Esophagus muscularis mucosa (tissue), 4 donors: ENCODE measurements around the gene TNFSF8. TPM values are rescaled to one million over a fixed set of nuclear protein-coding genes. Genes with fewer than 3 reads are reported as not detected.

ENCODE experiments used
- DNase-seq: peaks from one replicate; pipeline ENCODE4 v3.0.0-alpha.2; 2017; ENCODE audit errors: extremely low spot score
- H3K27ac ChIP-seq, 4 donors: fragments of 200-600 bp; sonication (generic); replicated peaks in 1 of 4; 1 replicate in 3 of 4; 2 replicates in 1 of 4; pipeline ENCODE4 v1.5.1; 2016 to 2019; ENCODE audit warnings: mild to moderate bottlenecking in 1 of 4
- H3K27me3 ChIP-seq, 4 donors: fragments of 200-600 bp; sonication (generic); one replicate each; pipeline versions ENCODE4 v1.5.1 to v1.6.0; 2016 to 2019
- H3K36me3 ChIP-seq, 4 donors: fragments of 200-600 bp; sonication (generic); one replicate each; pipeline ENCODE4 v1.5.1; 2016 to 2019
- H3K4me1 ChIP-seq, 4 donors: fragments of 200-600 bp; sonication (generic); one replicate each; pipeline ENCODE4 v1.5.1; 2016 to 2019
- H3K4me3 ChIP-seq, 4 donors: fragments of 200-600 bp; sonication (generic); 1 replicate in 2 of 4; 2 replicates in 2 of 4; pipeline ENCODE4 v1.5.1; 2016 to 2019; ENCODE audit warnings: mild to moderate bottlenecking in 4 of 4, moderate library complexity in 1 of 4
- H3K9me3 ChIP-seq, 4 donors: fragments of 200-600 bp; sonication (generic); 1 replicate in 3 of 4; 2 replicates in 1 of 4; pipeline ENCODE4 v1.5.1; 2016 to 2019
- EP300 ChIP-seq: sonication (generic); formaldehyde crosslinking; IDR thresholded peaks from one replicate; pipeline ENCODE4 v1.6.1; 2017; ENCODE audit warnings: antibody characterized with exemption
- POLR2A ChIP-seq: fragments of 450-650 bp; IDR thresholded peaks from one replicate; pipeline ENCODE4 v1.6.1; 2017; ENCODE audit warnings: antibody characterized with exemption, moderate library complexity, mild to moderate bottlenecking, low read depth
- POLR2AphosphoS5 ChIP-seq, 2 donors: sonication (generic); formaldehyde crosslinking; IDR thresholded peaks; one replicate each; pipeline ENCODE4 v1.6.1; 2017; ENCODE audit warnings: antibody characterized with exemption in 2 of 2
- WGBS: methylation state at CpG from one replicate; pipeline ENCODE4 v1.1.5; 2018; 5-methylcytosine and 5-hydroxymethylcytosine counted together
- intact Hi-C: fragments of 100-400 bp; cut with DNase I; formaldehyde crosslinking; loops from one replicate; pipeline ENCODE4 v1.15.1; 2023
- total RNA-seq, 4 donors: library from RNA; depleted of rRNA; stranded (reverse); fragments of >200 nt; gene quantifications; one replicate each; pipeline versions ENCODE4 v1.1.0 to v1.2.1, GENCODE V29; 2016
- TF ChIP-seq, protein P1 (sequence below), 3 experiments: fragments of 200-600 bp in 2 of 3; fragments of 450-650 bp in 1 of 3; sonication (generic) in 2 of 3; IDR thresholded peaks; one replicate each; pipeline ENCODE4 v1.5.1; 2017 to 2019; ENCODE audit warnings: antibody characterized with exemption in 3 of 3, mild to moderate bottlenecking in 2 of 3, moderate library complexity in 1 of 3

TNFSF8 gene
- total RNA-seq, 4 donors from 2014 or later, result 0.46 to 4.0 (median 1.4) TPM

DNA sequence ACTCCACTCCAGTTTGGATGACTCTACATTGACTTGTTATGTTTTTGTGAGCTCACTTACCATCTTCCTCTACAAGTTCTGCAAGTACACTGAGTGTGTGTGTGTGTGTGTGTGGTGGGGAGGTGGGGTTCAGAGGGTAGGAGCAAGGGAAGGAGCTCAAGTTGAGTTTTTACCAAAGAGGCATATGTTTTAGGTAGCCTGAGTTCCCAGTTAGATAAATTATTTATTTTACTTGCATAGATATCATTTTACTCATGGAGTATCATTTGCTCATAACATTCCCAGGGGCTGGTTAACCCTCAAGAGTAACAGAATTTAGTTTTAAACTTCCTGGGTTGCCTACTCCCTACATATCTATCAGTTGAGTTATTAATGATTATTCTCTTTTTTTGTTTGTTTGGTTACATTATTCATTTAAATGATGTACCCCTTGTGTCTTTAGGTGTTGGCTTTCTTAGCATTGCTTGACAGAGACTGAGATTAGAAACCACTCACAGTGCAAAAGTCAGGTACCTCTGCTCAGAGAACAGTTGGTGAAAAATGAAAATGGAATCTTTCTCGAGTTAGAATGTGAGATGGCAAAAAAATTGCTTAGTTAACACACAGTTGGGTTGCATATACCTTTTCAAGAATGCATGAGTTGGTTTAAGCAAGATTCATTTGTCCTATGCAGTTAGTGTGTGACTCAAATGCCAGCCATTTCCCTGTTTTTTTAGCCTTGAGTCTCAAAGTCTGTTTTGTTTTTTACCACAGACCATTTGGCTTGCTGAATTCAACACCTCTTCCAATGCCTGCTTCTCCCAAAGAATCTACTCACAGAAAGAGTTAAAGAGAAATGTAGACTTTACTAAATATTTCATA, 29.2 kb downstream of the TNFSF8 start:
- H3K36me3 ChIP-seq, result no peaks in the 10 kb centered on the region
- no peaks in the 10 kb centered on the region for H3K27me3 ChIP-seq
- H3K9me3 ChIP-seq, result no peaks in the 10 kb centered on the region
- intact Hi-C loops, result loop anchor here (10.0 kb wide), 2 partner anchors 236 to 496 kb away; no protein-coding TSS in a partner anchor
- H3K4me1 ChIP-seq, result peaks cover 0 to 5% (median 0%) of the 10 kb centered on the region in 4 donors
- DNase-seq, result no peak
- H3K4me3 ChIP-seq, result no peak overlapping the region
- TF ChIP-seq EP300 (no peak), POLR2AphosphoS5 (IDR thresholded peaks at IDR 0.05) (no peak), POLR2A (no peak)
- TF ChIP-seq, protein P1, sequence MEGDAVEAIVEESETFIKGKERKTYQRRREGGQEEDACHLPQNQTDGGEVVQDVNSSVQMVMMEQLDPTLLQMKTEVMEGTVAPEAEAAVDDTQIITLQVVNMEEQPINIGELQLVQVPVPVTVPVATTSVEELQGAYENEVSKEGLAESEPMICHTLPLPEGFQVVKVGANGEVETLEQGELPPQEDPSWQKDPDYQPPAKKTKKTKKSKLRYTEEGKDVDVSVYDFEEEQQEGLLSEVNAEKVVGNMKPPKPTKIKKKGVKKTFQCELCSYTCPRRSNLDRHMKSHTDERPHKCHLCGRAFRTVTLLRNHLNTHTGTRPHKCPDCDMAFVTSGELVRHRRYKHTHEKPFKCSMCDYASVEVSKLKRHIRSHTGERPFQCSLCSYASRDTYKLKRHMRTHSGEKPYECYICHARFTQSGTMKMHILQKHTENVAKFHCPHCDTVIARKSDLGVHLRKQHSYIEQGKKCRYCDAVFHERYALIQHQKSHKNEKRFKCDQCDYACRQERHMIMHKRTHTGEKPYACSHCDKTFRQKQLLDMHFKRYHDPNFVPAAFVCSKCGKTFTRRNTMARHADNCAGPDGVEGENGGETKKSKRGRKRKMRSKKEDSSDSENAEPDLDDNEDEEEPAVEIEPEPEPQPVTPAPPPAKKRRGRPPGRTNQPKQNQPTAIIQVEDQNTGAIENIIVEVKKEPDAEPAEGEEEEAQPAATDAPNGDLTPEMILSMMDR (IDR thresholded peaks at IDR 0.05), result no peak
- 46% methylated on average over 1 of the region's 1 CpG for WGBS
- no peak overlapping the region for H3K27ac ChIP-seq

DNA sequence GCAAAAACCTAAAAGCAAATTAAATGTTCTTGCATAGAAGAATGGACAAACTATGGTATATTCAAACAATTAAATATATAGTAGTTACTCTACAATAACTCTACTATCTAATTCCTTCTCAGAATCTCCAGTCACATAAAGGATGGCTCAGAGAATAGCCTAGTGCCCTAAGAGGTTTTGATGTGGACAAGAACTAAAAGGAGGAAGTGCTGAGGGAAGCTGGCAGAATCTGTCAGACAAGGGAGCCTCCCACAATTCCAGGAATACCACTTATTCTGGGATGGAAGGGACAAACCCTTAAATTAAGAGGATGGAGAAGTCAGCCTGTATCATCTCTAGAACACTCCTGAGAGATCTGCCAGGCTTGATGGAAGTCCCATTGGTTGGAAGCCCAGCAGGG, 30.4 kb downstream of the TNFSF8 start:
- no peaks in the 10 kb centered on the region for H3K36me3 ChIP-seq
- no peak for TF ChIP-seq POLR2AphosphoS5 (IDR thresholded peaks at IDR 0.05)
- no peak for TF ChIP-seq POLR2A
- TF ChIP-seq EP300, result no peak
- TF ChIP-seq, protein P1 (IDR thresholded peaks at IDR 0.05), result no peak
- H3K4me3 ChIP-seq, result no peak overlapping the region
- DNase-seq, result no peak
- H3K4me1 ChIP-seq, result peaks cover 0 to 13% (median 6%) of the 10 kb centered on the region in 4 donors
- H3K9me3 ChIP-seq, result no peaks in the 10 kb centered on the region
- intact Hi-C loops, result loop anchor here (10.0 kb wide), 2 partner anchors 235 to 495 kb away; no protein-coding TSS in a partner anchor
- no peaks in the 10 kb centered on the region for H3K27me3 ChIP-seq
- no peak overlapping the region for H3K27ac ChIP-seq

DNA sequence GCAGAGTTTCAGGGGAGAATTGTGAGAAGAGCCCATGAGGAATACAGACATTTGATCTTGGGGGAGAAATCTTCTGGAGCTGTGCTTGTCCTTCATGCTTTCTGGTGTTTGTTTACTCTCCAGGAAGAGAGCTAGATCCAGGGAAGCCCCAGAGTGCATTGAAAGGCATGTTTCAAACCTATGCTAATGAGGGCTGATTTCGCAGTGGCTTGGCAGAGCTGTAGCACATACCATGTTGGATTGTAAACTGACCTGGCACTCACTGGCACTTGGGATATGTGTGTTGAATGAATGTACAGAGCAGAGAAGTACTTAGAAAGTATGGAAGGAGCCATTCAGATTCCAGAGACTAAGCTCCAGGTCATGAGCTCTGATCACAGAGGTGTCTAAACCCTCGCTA, 30.9 kb downstream of the TNFSF8 start:
- Histone ChIP-seq H3K27ac (no peak overlapping the region), H3K36me3 (no peaks in the 10 kb centered on the region), H3K9me3 (no peaks in the 10 kb centered on the region), H3K4me1 (peaks cover 0 to 18% (median 11%) of the 10 kb centered on the region in 4 donors), H3K27me3 (no peaks in the 10 kb centered on the region), H3K4me3 (no peak overlapping the region)
- no peak for DNase-seq
- intact Hi-C loops, result no loop called here
- TF ChIP-seq, protein P1 (IDR thresholded peaks at IDR 0.05), result no peak
- TF ChIP-seq POLR2A, result no peak
- TF ChIP-seq POLR2AphosphoS5 (IDR thresholded peaks at IDR 0.05), result no peak
- TF ChIP-seq EP300, result no peak
- 83% methylated on average over 2 of the region's 2 CpGs for WGBS

DNA sequence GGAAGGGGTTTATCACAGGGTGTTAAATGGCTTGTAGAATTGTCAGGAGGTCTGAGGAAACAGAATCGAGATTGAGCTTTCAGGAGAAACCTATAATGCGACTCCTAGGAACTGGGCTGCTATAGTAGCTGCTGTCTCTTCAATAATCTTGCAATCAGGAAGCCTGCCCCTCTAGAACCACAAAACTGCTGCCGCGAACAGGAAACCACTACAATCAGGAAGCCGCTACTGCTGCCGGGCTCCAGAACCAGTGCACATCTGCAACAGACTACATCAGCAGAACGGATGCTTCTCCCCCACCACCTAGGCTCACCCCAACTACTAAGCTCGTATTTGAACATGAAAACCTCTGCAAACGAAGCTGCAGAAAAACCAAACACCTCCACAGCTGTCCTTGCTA, 31.6 kb downstream of the TNFSF8 start:
- no peaks in the 10 kb centered on the region for H3K9me3 ChIP-seq
- peak in 1 of 2 donors; percentile 16 for TF ChIP-seq POLR2AphosphoS5 (IDR thresholded peaks at IDR 0.05)
- TF ChIP-seq POLR2A, result no peak
- TF ChIP-seq, protein P1 (IDR thresholded peaks at IDR 0.05), result no peak
- TF ChIP-seq EP300, result no peak
- no peak for DNase-seq

More for the DNA sequence above, 31.6 kb downstream of the TNFSF8 start:
- Histone ChIP-seq H3K4me3 (no peak overlapping the region), H3K27me3 (no peaks in the 10 kb centered on the region), H3K36me3 (no peaks in the 10 kb centered on the region), H3K27ac (no peak overlapping the region), H3K4me1 (peaks cover 0 to 21% (median 17%) of the 10 kb centered on the region in 4 donors)
- WGBS, result 63% methylated on average over 9 of the region's 9 CpGs
- intact Hi-C loops, result no loop called here
